Left lung (tissue), 10 donors: ENCODE data around the gene ADPRHL1. TPM values are rescaled to one million over a fixed set of nuclear protein-coding genes. Genes with fewer than 3 reads are reported as not detected.

Experiments
- ATAC-seq: fragments of 200-7000 bp; cut with Tn5 transposase; one replicate; pipeline ENCODE4 v1.9.1; 2020; ENCODE audit warnings: moderate library complexity
- DNase-seq, 4 donors: peaks; one replicate each; pipeline ENCODE4 v3.0.0-alpha.2; 2013 to 2020
- H3K27ac ChIP-seq, 2 donors: fragments of 200-600 bp; sonication (generic) in 1 of 2; one replicate each; pipeline versions ENCODE4 v1.5.0 to v1.8.0; 2020 to 2021
- H3K27me3 ChIP-seq, 2 donors: fragments of 200-600 bp; sonication (generic) in 1 of 2; one replicate each; pipeline versions ENCODE4 v1.5.0 to v1.8.0; 2020 to 2021
- H3K36me3 ChIP-seq, 2 donors: fragments of 200-600 bp; sonication (generic) in 1 of 2; one replicate each; pipeline versions ENCODE4 v1.5.0 to v1.8.0; 2020 to 2021
- H3K4me1 ChIP-seq, 2 donors: fragments of 200-600 bp; one replicate each; pipeline ENCODE4 v1.8.0; 2021
- H3K4me3 ChIP-seq, 2 donors: fragments of 200-600 bp; sonication (generic) in 1 of 2; one replicate each; pipeline versions ENCODE4 v1.5.0 to v1.8.0; 2020 to 2021; ENCODE audit warnings: mild to moderate bottlenecking in 1 of 2
- H3K9me3 ChIP-seq, 2 donors: fragments of 200-600 bp; sonication (generic) in 1 of 2; one replicate each; pipeline versions ENCODE4 v1.5.0 to v1.8.0; 2020 to 2021
- CTCF ChIP-seq, 2 donors: fragments of 200-600 bp; sonication (generic) in 1 of 2; IDR thresholded peaks; one replicate each; pipeline versions ENCODE4 v1.5.0 to v1.8.0; 2021; ENCODE audit warnings: antibody characterized with exemption in 2 of 2
- intact Hi-C, 2 donors: fragments of 100-400 bp; cut with DNase I; formaldehyde crosslinking; loops; one replicate each; pipeline versions ENCODE4 v1.11.2 to v1.14.2; 2022
- polyA plus RNA-seq, 6 donors: library from polyadenylated mRNA; unstranded; fragments of 120-200 nt; gene quantifications; one replicate each; pipeline ENCODE4 v1.2.1, GENCODE V29; 2013; ENCODE audit not compliant: insufficient read length in 6 of 6
- total RNA-seq, 2 donors: library from RNA; stranded (reverse); fragmentation: NEBNext Ultra II Directional; extraction: Animal tissue kit (Norgen Biotek cat#: 25700); gene quantifications; one replicate each; pipeline ENCODE4 v1.2.1, GENCODE V29; 2021
- donor health status: DM: no; HTN: yes; CAD: no.
- donor health status: DM: no; HTN: no; CAD: no.

ADPRHL1 gene
- total and polyA plus RNA-seq, 8 donors = 0.66 to 2.3 (median 1.5) TPM

DNA sequence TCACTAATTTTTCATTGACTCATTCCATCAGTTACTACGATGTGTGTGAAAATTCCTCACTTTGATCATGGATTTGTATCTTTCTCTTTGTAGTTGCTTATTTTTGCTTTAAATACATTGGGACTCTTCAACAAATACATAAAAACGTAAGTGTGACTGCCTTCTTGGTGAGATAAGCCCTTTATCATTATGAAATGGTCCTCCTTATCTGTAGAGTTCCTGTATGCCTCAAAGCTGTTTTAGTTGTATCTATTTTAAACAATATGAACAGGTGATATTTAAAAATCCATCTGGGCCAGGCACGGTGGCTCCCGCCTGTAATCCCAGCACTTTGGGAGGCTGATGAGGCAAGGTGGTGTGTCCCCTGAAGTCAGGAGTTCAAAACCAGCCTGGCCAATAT is 25.9 kb upstream of the ADPRHL1 start:
- H3K36me3 ChIP-seq = peaks cover 0 to 61% of the 10 kb centered on the region in 2 donors
- H3K27ac ChIP-seq = no peak overlapping the region
- H3K4me1 ChIP-seq = peaks cover 0 to 7% of the 10 kb centered on the region in 2 donors
- no peak for DNase-seq
- no peaks in the 10 kb centered on the region for H3K9me3 ChIP-seq
- TF ChIP-seq CTCF (IDR thresholded peaks at IDR 0.05) = no peak
- ATAC-seq = no peak
- intact Hi-C loops = no loop called here
- no peaks in the 10 kb centered on the region for H3K27me3 ChIP-seq
- no peak overlapping the region for H3K4me3 ChIP-seq

DNA sequence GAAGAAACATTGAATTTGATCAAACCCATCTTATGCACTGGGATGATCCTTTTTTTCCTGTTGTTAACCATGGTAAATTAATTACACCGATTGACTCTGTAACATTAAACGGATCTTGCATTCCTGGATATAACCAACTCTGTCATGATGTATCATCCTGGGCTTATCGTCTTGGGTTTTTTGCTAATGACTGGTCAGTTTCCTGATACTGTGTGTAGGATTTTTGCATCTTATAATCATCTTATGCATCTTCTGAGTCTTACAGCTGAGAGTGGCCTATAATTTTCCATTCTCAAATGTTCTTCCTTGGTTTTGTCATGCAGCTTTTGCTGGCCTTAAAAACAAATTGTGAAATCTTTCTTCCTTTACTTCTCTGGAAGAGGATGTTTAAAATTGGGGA is 24.4 kb upstream of the ADPRHL1 start:
- ATAC-seq = no peak
- intact Hi-C loops = no loop called here
- no peaks in the 10 kb centered on the region for H3K9me3 ChIP-seq

DNA sequence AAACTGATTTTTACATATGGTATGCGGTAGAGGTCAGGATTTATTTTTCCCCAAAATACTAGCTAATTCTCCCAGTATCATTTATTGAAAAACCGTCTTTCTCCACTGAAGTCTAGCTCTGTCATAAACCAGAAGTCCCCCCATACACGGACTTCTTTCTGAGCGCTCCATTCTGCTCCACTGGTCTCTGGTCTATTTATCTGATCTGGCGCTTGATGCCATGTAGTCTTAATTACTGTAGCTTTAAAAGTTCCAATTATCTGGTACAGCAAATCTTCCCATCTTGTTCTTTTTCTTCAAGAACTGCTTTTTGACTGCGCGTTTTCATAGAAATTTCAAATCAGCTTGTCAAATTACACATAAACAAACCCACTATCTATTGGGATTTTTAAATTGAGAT is 23.5 kb upstream of the ADPRHL1 start:
- Histone ChIP-seq H3K27me3 (no peaks in the 10 kb centered on the region), H3K27ac (no peak overlapping the region), H3K9me3 (no peaks in the 10 kb centered on the region), H3K4me3 (no peak overlapping the region), H3K4me1 (peaks cover 0 to 18% of the 10 kb centered on the region in 2 donors), H3K36me3 (peaks cover 0 to 64% of the 10 kb centered on the region in 2 donors)
- ATAC-seq (no peak), DNase-seq (no peak)
- intact Hi-C loops = no loop called here
- no peak for TF ChIP-seq CTCF (IDR thresholded peaks at IDR 0.05)

More for the DNA sequence above, 24.4 kb upstream of the ADPRHL1 start:
- DNase-seq = no peak
- Histone ChIP-seq H3K4me3 (no peak overlapping the region), H3K27me3 (no peaks in the 10 kb centered on the region), H3K36me3 (peaks cover 0 to 56% of the 10 kb centered on the region in 2 donors), H3K4me1 (peaks cover 0 to 18% of the 10 kb centered on the region in 2 donors), H3K27ac (no peak overlapping the region)
- TF ChIP-seq CTCF (IDR thresholded peaks at IDR 0.05) = no peak

GRCh38 chr13:113475911-113476310 is 22.6 kb upstream of the ADPRHL1 start:
- no peak overlapping the region for H3K4me3 ChIP-seq
- H3K27me3 ChIP-seq = no peaks in the 10 kb centered on the region
- peaks cover 0 to 18% of the 10 kb centered on the region in 2 donors for H3K4me1 ChIP-seq
- no peak for TF ChIP-seq CTCF (IDR thresholded peaks at IDR 0.05)
- no peak for DNase-seq
- no peaks in the 10 kb centered on the region for H3K9me3 ChIP-seq
- H3K36me3 ChIP-seq = peaks cover 0 to 66% of the 10 kb centered on the region in 2 donors
- ATAC-seq = no peak
- intact Hi-C loops = no loop called here
- H3K27ac ChIP-seq = no peak overlapping the region

DNA sequence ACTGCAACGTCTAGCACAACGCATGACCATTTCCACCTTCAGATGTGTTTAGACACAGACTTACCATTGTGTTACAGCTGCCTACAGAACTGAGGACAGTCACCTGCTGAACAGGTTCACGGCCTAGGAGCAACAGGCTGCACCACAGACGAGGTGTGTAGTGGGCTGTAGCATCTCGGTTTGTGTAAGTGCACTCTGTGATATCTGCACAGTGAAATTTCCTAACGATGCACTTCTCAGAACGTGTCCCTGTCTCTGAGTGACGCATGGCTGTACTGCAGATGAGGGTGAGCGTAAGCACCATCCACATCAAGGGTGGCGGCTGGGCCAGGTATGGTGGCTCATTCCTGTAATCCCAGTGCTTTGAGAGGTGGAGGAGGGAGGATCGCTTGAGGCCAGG is 22.0 kb upstream of the ADPRHL1 start:
- TF ChIP-seq CTCF (IDR thresholded peaks at IDR 0.05) = no peak
- H3K4me1 ChIP-seq = peaks cover 0 to 18% of the 10 kb centered on the region in 2 donors
- DNase-seq (no peak), ATAC-seq (no peak)
- no peak overlapping the region for H3K27ac ChIP-seq
- H3K4me3 ChIP-seq = no peak overlapping the region
- peaks cover 0 to 66% of the 10 kb centered on the region in 2 donors for H3K36me3 ChIP-seq
- intact Hi-C loops = no loop called here
- H3K9me3 ChIP-seq = no peaks in the 10 kb centered on the region
- H3K27me3 ChIP-seq = no peaks in the 10 kb centered on the region
